K562 (cell line): ENCODE results near the gene XRRA1.
"Not testable (repeated sequence)": the region's sequence is repeated elsewhere in the genome, so short reads cannot be mapped to it uniquely, and the experiment has no call there.

ENCODE experiments used
- CTCF ChIP-seq, 3 experiments: IDR thresholded peaks in 2 of 3; conservative IDR thresholded peaks in 1 of 3; 2 replicates each; pipeline ENCODE4 v1.5.1; 2011 to 2012; ENCODE audit warnings: low read length in 3 of 3, mild to moderate bottlenecking in 3 of 3, control low read depth in 2 of 3, improper control_type of control experiment in 1 of 3, inconsistent platforms in 1 of 3, low read depth in 1 of 3, mixed read lengths in 1 of 3, moderate library complexity in 1 of 3; ENCODE audit not compliant: insufficient read depth in 2 of 3
- FOXA1 ChIP-seq: fragments of 450-650 bp; IDR thresholded peaks from 2 replicates; pipeline ENCODE4 v1.6.1; 2016; ENCODE audit warnings: mild to moderate bottlenecking, borderline replicate concordance
- FOXJ2 ChIP-seq: fragments of 200-800 bp; sonication (Bioruptor generic); IDR thresholded peaks from 2 replicates; pipeline ENCODE4 v1.6.1; 2016; ENCODE audit warnings: missing genetic modification characterization, missing compliant biosample characterization
- SIN3B ChIP-seq: fragments of 450-650 bp; IDR thresholded peaks from 2 replicates; pipeline ENCODE4 v1.6.1; 2017; ENCODE audit warnings: low read depth, mild to moderate bottlenecking, moderate library complexity
- ZNF384 ChIP-seq: IDR thresholded peaks from 2 replicates; pipeline ENCODE4 v1.6.1; 2012; ENCODE audit warnings: low read depth, low read length, improper control_type of control experiment

GRCh38 chr11:74893015-74893414 is 55.9 kb downstream of the XRRA1 start:
- not testable (repeated sequence) for TF ChIP-seq ZNF384; CTCF (IDR thresholded peaks at IDR 0.05 in 2 of 3, conservative IDR thresholded peaks at IDR 0.05 in 1 of 3; ENCODE audit: insufficient read depth in 2 of 3, low read depth in 1 of 3, low read length in 3 of 3); FOXA1; FOXJ2; SIN3B
